SU-DHL-6 (cell line): ENCODE results near the gene LAMA3.

ENCODE experiments used
- H2AFZ ChIP-seq: fragments of 200-600 bp; sonication (generic); 2 replicates; pipeline ENCODE4 v1.6.1; 2014; ENCODE audit warnings: low read depth, mild to moderate bottlenecking, moderate library complexity, mixed read lengths, antibody characterized with exemption, low read length; ENCODE audit not compliant: severe bottlenecking
- H3F3A ChIP-seq: fragments of 200-600 bp; shearing (Covaris generic); 2 replicates; pipeline ENCODE4 v1.6.0; 2016; ENCODE audit warnings: antibody characterized with exemption, mild to moderate bottlenecking; ENCODE audit not compliant: insufficient read depth
- H3K27ac ChIP-seq: fragments of 200-600 bp; sonication (generic); 2 replicates; pipeline ENCODE4 v1.5.1; 2016; ENCODE audit warnings: low read depth, mild to moderate bottlenecking, low read length, moderate library complexity, mixed read lengths
- H3K27me3 ChIP-seq: fragments of 200-600 bp; sonication (generic), shearing (Covaris generic); 2 replicates; pipeline ENCODE4 v1.6.0; 2014; ENCODE audit warnings: mild to moderate bottlenecking, low read length
- H3K36me3 ChIP-seq: fragments of 200-600 bp; sonication (generic); 2 replicates; pipeline ENCODE4 v1.6.1; 2014; ENCODE audit warnings: mild to moderate bottlenecking, low read length, mixed read lengths
- H3K4me2 ChIP-seq: fragments of 300-600, 200-600 bp; shearing (Covaris generic), sonication (generic); 2 replicates; pipeline ENCODE4 v1.6.0; 2014; ENCODE audit warnings: low read length, low read depth, mild to moderate bottlenecking; ENCODE audit not compliant: poor library complexity, severe bottlenecking
- H3K4me3 ChIP-seq: fragments of 200-600 bp; sonication (generic); 2 replicates; pipeline ENCODE4 v1.5.1; 2014; ENCODE audit warnings: antibody characterized with exemption, low read length, mild to moderate bottlenecking, mixed read lengths; ENCODE audit not compliant: insufficient read depth, poor library complexity, severe bottlenecking
- H3K79me2 ChIP-seq: fragments of 200-600 bp; sonication (generic); 2 replicates; pipeline ENCODE4 v1.6.1; 2014; ENCODE audit warnings: mild to moderate bottlenecking, low read length, moderate library complexity; ENCODE audit not compliant: insufficient read depth
- H3K9ac ChIP-seq: fragments of 200-600 bp; sonication (generic); 2 replicates; pipeline ENCODE4 v1.7.0; 2014; ENCODE audit warnings: mild to moderate bottlenecking, low read length
- H3K9me2 ChIP-seq: fragments of 200-600 bp; sonication (generic); replicated peaks from 2 replicates; pipeline ENCODE4 v1.6.1; 2014; ENCODE audit warnings: low read length; ENCODE audit not compliant: insufficient read depth
- H3K9me3 ChIP-seq: fragments of 200-600 bp; sonication (generic); 2 replicates; pipeline ENCODE4 v1.6.1; 2014; ENCODE audit warnings: low read length, mixed read lengths; ENCODE audit not compliant: insufficient read depth
- H4K20me1 ChIP-seq: fragments of 200-600 bp; sonication (generic); 2 replicates; pipeline ENCODE4 v1.6.1; 2014; ENCODE audit warnings: low read depth, mild to moderate bottlenecking, antibody characterized with exemption, low read length, moderate library complexity, mixed read lengths
- CTCF ChIP-seq: fragments of 200-600 bp; sonication (generic); IDR thresholded peaks from one replicate; pipeline ENCODE4 v1.5.1; 2017; ENCODE audit warnings: antibody characterized with exemption, mild to moderate bottlenecking, low read length, moderate library complexity; ENCODE audit not compliant: insufficient read depth, poor library complexity, severe bottlenecking
- EZH2phosphoT487 ChIP-seq: fragments of 200-600 bp; sonication (generic), shearing (Covaris generic); conservative IDR thresholded peaks from 2 replicates; pipeline ENCODE4 v1.6.1; 2018; ENCODE audit warnings: mild to moderate bottlenecking, antibody characterized with exemption, low read length, moderate library complexity, mixed read lengths

LAMA3 gene

GRCh38 chr18:23819001-23819400 lies 129.7 kb downstream of the LAMA3 start:
- Histone ChIP-seq H3K36me3 (no peaks in the 10 kb centered on the region), H3K9me3 (no peaks in the 10 kb centered on the region), H3K4me2 (no peak overlapping the region), H4K20me1 (no peaks in the 10 kb centered on the region), H3K4me3 (no peak overlapping the region), H3F3A (no peaks in the 10 kb centered on the region), H3K27ac (no peak overlapping the region), H3K9ac (no peak overlapping the region), H3K79me2 (no peaks in the 10 kb centered on the region), H3K27me3 (no peaks in the 10 kb centered on the region), H3K9me2 (no peaks in the 10 kb centered on the region), H2AFZ (no peak overlapping the region)
- TF ChIP-seq CTCF (no peak), EZH2phosphoT487 (no peak)

- H3K4me3 ChIP-seq = no peak overlapping the region
- no peaks in the 10 kb centered on the region for H3K9me2 ChIP-seq
- H3K4me2 ChIP-seq = no peak overlapping the region
- H3K9me3 ChIP-seq = no peaks in the 10 kb centered on the region
- no peak overlapping the region for H2AFZ ChIP-seq
- no peaks in the 10 kb centered on the region for H3F3A ChIP-seq
- H3K9ac ChIP-seq = no peak overlapping the region
- no peak overlapping the region for H3K27ac ChIP-seq
- no peaks in the 10 kb centered on the region for H4K20me1 ChIP-seq
- TF ChIP-seq EZH2phosphoT487 (no peak), CTCF (no peak)
- H3K27me3 ChIP-seq = no peaks in the 10 kb centered on the region
- H3K36me3 ChIP-seq = no peaks in the 10 kb centered on the region
- no peaks in the 10 kb centered on the region for H3K79me2 ChIP-seq
These were observed 133.5 kb downstream of the LAMA3 start for GRCh38 chr18:23822590-23823385.

GRCh38 chr18:23824240-23824639 lies 135.0 kb downstream of the LAMA3 start:
- Histone ChIP-seq H3K27ac (no peak overlapping the region), H3K9me2 (no peaks in the 10 kb centered on the region), H3K4me3 (no peak overlapping the region), H3K9ac (no peak overlapping the region), H3K4me2 (no peak overlapping the region), H3K9me3 (no peaks in the 10 kb centered on the region), H3K36me3 (no peaks in the 10 kb centered on the region), H3K79me2 (no peaks in the 10 kb centered on the region), H3F3A (no peaks in the 10 kb centered on the region), H4K20me1 (no peaks in the 10 kb centered on the region), H2AFZ (no peak overlapping the region), H3K27me3 (no peaks in the 10 kb centered on the region)
- no peak for TF ChIP-seq EZH2phosphoT487
- TF ChIP-seq CTCF = no peak
